ENCODE data around the gene NELL1.

DNA sequence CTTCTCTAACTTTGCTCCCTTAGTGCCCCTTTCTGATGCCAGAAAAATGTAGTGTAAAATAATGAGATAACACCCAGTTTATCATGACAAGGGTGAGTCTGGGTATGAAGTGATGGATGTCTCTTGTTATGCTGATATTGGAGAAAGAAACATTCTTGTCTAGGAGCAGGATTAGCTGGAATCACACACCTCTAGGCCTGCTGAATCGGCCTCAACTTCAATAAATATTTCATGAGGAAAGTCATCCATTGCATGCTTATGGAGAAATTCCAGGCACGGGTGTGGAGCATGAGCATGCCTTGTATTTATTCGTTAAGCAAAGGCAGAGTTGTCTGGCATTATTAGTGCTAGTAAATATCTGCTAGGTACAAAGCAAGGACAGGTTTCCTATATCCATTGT lies 113.4 kb downstream of the NELL1 start:
- no peak for TF ChIP-seq CTCF (IDR thresholded peaks at IDR 0.05; ENCODE audit: low read depth, low read length, poor library complexity, severe bottlenecking)
- no peak for TF ChIP-seq EZH2phosphoT487 (IDR thresholded peaks at IDR 0.05; ENCODE audit: borderline replicate concordance, low read length)
